Measurements from ENCODE around the gene CDH23.

DNA sequence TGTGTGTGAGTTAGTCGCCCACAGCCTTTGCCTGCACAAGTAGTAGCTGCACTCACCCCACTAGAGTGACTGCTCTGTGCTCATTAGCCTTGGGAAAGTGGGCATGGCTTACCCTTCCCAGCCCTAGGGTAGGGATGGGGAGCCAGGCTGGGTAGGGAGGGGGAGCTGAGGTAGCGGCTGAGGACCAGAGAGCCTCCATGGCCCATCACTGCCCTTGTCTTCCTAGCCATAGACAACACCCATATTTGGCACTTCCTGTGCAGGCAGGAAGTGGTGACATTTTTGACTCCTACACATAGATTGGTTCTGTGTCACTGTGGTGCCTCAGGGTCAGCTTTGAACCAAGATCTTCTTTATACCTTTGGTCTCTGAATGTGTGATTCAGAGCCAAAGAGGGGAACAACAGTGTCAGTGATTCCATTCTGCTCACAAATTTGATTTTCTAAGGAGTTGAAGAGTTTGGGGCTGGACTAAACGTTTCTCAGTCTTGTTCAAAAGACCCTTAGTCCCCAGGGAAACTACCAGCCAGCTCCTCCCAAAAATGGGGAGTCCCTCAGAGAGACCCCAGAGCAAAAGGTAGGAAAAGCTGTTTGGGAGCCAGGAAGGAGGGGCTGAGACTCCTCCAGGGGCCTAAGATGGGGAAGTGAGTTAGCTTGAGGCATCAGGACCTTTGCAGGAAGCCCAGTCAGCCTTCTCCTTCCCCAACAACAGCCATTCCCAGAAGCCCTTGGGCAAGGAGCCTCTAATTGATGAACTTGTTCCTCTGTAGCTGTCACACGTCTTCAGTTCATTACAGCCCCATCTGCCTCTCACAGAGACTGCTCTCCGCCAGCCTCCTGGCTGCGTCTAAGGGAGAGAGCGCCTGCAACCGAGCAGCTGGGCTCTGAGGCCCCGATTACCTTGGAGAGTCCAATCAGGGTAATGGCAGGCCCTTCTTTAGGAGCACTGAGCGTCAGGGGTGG lies 135.0 kb downstream of the CDH23 start:
- TF ChIP-seq FOXA1 (IDR thresholded peaks at IDR 0.05): no peak
- no peak for TF ChIP-seq ARNT (IDR thresholded peaks at IDR 0.05)
- no peak for TF ChIP-seq BHLHE40 (IDR thresholded peaks at IDR 0.05; ENCODE audit: borderline replicate concordance)
- no peak for TF ChIP-seq FOXK2 (IDR thresholded peaks at IDR 0.05)
- TF ChIP-seq, protein P1, sequence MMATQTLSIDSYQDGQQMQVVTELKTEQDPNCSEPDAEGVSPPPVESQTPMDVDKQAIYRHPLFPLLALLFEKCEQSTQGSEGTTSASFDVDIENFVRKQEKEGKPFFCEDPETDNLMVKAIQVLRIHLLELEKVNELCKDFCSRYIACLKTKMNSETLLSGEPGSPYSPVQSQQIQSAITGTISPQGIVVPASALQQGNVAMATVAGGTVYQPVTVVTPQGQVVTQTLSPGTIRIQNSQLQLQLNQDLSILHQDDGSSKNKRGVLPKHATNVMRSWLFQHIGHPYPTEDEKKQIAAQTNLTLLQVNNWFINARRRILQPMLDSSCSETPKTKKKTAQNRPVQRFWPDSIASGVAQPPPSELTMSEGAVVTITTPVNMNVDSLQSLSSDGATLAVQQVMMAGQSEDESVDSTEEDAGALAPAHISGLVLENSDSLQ (IDR thresholded peaks at IDR 0.05): no peak
- TF ChIP-seq TARDBP (IDR thresholded peaks at IDR 0.05): no peak
- no peak for TF ChIP-seq SP1 (IDR thresholded peaks at IDR 0.05)
- no peak for TF ChIP-seq L3MBTL2 (conservative IDR thresholded peaks at IDR 0.05)

Data from HEK293T (cell line).